Measurements from ENCODE around the gene PRMT2.
"Not testable (repeated sequence)": the region's sequence is repeated elsewhere in the genome, so short reads cannot be mapped to it uniquely, and the experiment has no call there.

The PRMT2 gene

DNA sequence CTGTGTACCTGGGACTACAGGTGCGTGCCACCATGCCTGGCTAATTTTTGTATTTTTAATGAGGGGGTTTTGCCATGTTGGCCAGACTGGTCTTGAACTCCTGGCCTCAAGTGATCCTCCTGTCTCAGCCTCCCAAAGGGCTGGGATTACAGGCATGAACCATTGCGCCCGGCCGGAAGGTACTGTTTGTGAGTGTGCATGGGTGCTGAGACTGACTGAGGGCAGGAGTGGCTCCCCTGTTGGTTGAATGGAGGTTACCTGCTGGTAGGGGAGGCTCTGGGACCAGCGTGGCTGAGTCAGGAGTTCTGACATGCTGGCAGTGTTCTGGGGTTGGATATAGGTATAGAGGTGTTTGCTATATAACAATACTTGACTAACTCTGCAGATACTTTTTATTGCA is 10.4 kb downstream of the PRMT2 start:
- DNase-seq = no peak

DNA sequence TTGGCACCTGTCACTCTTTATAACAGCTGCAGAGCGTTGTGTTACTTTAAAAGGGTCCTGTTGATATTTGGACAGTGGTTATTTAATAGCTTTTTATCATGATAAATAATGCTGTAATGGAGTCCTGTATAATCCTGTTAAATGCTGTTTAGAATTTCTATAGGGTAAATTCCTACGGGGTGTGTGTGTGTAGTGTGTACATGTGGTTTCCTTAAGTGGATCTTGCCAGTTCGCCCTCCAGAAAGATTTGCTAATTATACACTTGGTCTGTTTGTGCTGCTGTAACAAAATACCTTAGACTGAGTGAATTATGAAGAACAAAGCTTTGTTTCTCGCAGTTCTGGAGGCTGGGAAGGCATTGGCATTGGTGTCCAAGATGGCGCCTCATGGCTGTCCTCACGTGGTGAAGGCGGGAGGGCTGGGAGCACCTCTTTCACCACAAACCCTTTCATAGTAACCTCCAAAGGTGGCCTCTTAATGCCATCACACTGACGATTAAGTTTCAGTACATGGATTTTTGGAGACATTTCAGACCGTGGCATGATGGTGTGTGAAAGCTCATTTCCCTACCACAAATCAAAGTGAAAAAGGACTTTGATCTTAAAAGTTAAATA is 11.2 kb downstream of the PRMT2 start:
- DNase-seq = no peak

DNA sequence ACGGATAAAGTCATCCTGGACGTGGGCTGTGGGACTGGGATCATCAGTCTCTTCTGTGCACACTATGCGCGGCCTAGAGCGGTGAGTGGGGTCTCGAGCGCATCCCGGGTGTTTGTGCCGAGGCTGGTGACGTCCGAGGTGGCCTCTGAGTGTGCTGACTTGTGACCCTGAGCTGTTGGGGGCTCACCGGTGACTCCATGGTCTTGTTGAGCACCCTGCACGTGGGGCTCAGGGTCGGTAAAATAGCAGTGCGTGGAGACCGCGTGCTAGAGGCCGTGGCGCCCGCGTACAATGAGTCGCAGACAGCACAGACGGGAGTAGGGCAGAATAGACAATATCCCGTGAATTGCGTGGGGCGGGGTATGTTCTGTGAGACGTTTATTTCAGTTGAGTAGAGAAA is 13.1 kb downstream of the PRMT2 start:
- DNase-seq = no peak

DNA sequence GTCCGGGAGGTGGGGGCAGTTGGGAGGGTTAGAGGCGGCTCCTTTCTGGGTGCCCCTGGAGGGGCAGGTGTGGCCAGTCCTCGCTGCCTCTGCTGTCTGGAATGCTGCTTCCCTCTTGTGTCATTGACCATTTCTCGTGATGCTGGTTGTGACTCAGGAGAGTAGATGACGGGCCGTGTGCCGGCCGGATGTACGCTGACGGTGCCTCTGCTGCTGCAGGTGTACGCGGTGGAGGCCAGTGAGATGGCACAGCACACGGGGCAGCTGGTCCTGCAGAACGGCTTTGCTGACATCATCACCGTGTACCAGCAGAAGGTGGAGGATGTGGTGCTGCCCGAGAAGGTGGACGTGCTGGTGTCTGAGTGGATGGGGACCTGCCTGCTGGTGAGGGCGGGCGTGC is 13.9 kb downstream of the PRMT2 start:
- DNase-seq = no peak

DNA sequence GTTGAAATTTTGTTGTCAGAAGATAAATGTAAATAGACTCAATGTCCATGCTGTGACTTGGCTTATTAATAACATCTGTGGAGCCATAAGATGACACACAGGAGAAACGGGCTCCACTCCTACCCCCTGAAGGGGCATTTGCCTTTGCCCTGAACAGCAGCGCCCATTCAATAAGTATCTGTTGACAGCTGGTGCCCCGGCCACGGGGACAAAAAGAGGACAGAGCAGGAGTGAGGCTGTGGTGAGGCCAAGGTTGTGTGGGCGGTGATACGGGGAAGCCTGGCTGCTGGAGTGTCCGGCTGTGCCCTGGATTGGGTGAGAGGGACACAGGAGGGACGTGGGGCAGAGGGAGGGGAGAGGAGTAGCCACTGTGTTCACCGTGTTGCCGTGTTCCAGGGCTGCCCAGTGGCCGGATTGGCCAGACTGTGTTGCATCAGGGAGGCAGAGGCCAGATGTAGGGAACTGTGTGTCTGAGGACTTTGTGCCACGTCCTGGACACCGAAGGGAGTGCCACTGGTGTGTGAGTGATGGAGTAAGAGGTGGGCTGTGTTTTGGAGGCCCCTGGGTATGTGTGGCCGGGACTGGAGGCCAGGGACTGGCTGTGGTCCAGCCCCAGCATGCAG is 15.1 kb downstream of the PRMT2 start:
- no peak for DNase-seq

DNA sequence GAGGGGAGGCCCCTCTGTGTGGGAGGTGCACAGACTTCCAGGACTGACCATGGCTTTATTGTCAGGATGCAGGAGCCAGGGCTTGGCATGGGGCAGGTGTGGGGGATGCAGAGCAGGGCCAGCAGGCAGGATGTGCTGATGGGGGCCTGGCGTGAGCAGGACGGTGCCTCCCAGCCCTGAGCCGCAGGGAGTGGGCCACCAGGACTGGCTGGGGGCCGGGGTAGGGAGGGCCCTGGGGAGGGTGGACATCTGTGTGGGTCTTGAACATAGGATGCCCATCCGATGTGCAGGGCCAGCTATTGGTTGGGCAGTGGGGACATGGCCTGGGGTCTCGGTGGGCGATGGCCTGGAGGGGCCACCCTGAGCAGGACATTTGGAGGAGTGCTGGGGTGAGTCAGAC is 15.6 kb downstream of the PRMT2 start:
- DNase-seq = no peak

DNA sequence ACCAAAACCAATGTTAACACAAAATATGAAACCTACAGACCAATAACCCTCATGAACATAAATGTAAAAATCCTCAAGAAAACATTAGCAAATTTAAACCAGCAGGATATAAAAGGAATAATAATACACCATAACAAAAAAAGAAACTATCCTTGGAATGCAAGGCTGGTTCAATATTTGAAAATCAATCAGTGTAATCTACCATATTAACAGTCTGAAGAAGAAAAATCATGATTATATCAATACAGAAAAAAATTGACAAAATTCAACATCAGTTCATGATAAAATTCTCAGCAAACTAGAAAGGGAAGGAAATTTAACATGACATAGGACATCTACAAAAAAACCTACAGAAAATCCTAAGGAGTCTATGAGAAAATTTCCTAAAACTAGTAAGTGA is 19.8 kb downstream of the PRMT2 start:
- no peak for DNase-seq

DNA sequence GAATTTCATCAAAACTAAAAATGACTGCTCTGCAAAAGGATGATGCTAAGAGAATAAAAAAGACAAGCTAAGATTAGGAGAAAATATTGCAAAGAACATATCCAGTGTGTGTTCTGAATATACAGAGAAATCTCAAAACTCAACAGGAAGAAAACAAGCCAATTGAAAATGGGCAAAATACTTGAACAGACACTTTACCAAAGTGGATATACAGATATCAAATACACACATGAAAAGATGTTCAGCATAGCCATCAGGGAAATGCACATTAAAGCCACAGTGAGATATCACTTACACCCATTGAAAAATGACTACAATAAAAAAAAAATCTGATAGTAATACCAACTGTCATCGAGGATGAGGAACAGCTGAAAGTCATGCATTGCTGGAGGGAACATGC is 21.3 kb downstream of the PRMT2 start:
- DNase-seq = no peak

DNA sequence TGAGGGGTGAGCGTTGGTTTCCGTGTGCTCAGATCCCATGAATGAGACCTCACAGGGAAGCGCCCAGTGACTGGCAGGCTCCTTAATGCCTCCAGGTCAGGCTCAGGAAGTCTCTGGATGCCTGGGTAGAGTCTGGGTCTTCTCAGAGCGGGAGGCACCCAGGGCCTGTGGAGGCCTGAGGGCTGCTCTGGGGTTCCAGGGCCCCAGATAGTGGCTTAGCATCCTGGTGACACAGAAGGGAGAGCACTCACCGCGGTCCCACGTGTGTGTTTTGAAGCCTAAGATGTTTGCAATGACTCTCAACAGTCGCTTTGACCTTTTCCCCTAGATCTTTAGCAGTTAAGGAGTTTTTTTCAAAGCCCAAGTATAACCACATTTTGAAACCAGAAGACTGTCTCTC is 25.0 kb downstream of the PRMT2 start:
- DNase-seq = no peak

DNA sequence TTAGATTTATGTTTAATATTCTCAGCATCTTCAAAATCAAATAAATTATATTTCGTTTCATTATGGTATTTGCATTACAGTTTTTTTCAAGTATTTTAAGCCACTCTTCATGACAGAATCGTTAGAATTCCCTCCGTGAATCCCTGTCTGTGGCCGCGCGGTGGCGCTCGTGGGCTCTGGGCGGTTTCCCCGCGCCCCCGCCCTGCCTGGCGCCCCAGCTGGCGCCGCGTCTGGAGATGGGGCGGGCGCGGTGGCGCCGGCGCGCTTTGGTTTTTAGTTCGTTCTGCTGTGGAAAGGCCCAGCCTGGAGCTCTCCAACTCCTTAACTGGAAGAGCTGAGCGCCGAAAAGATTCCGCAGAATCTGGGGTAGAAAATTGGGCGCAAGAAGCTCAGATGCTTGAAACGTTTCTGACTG is 25.7 kb downstream of the PRMT2 start:
- DNase-seq = no peak

DNA sequence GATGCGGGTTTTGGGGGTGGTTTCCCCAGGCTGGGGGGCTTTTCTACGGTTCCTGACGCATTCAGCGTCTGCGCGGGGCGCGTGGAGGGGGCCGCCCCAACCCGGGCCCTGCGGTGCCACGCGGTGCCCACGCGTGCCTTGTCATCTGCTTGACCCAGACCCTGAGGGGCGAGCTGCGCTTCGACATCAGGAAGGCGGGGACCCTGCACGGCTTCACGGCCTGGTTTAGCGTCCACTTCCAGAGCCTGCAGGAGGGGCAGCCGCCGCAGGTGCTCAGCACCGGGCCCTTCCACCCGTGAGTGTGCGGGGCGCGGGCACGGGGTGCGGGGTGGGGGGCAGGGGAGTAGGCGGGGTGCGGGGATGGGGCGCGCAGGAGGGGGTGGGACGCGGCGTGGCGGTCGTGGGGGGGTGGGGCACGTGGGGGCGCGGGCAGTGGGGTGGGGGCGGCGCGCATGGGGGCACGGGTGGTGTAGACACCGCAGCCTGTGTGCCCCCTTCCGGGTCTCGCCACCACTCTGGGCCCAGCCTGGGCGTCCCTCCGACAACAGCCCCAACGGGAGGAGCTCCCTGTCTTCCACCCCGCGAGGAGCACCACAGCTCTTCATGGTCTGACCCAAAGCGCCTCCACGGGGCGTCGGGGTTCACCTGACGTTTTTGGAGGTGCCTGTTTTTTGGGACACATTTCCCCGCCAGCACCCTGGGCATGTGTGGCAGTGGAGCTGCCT is 26.3 kb downstream of the PRMT2 start:
- no peak for DNase-seq

DNA sequence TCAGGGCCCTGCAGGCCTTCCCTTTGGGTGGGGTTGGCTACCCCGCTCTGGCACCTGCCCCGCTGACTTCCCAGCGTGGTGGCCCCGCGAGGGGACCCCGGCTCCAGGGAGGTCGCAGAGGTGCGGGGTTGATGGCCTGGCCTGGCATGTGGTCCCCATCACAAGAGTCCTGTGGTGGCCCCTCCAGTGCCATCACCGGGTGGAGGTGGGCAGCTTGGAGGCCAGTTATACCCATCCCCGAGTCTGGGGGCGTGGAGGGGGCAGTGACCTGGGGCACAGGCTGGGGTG is 26.8 kb downstream of the PRMT2 start:
- DNase-seq = no peak

DNA sequence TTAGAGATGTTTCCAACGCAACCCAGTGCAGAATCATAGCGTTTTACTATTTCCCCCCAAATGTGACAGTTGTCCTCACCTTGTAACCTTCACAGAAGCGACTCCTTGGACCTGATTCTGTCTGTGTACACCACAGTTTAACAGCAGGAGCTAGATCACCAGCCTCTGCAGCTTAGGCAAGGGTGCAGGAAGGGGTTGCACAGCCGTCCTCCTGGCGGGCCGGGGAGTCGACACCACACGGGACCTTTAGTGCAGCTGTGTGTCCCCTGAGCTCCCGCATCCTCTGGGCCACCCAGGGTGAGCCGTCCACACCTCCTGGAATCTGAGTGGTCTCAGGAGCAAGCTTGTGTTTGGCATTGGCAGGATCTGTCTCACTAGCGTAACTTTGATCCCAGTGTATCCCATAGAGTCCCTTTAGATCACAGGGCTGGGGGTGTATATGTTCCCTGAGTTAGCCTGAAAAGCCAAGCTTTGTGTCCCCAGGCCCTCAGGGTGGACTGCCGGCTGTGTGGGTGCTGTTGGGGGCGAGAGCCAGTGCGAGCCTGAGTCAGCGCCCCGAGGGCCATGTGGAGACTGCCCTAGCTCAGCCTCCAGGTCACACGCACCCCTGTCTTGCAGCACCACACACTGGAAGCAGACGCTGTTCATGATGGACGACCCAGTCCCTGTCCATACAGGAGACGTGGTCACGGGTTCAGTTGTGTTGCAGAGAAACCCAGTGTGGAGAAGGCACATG is 27.5 kb downstream of the PRMT2 start:
- DNase-seq = no peak

DNA sequence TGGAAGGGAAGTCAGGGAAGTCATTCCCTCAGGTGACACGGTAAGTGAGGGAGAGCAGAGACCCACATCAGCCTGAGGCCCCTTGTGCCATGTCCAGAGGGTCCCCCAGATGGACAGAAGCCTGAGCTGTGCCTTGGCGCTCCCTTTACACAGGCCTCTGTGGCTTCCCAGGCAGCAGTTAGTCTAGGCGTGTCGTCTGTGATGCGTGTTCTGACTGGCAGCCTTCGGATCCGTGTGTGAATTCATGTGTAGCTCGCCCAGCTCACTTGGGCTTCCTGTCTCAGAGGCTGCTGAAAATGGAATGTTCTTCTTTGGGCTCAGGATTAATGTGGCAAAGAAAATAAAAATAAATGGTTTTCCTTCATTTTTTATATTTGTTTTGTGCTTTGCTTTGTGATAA is 28.3 kb downstream of the PRMT2 start:
- no peak for DNase-seq

DNA sequence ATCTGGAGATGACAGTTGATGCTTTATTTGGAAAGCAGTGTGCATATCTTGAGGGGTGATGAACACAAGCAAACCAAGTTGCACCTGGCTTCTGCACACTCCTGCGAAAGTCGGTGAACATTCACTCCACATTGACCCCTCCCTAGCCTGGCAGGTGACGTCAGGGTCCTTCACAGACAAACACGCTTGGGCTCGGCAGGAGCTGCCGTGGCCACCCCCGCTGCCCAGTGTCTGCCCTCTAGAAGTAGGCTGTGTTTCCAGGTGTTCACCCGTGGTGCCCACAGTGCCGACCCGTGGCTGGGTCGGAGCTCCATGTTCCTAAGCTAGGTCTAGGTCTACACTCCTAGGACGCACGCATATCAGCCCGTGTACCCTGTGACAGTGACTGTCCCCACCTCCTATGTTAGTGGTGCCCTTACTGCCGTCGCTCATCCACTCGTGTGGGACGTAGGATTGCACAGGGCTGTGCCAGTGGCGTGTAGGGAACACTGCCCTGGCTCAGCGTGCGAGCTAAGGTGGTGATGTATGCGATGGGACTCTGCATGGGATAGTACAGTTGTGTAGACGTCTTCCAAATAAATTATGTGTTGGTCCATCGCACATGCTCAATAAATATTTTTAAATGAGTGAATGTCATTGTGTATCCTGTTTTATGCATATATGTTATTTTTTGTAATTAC is 29.0 kb downstream of the PRMT2 start:
- DNase-seq = no peak

DNA sequence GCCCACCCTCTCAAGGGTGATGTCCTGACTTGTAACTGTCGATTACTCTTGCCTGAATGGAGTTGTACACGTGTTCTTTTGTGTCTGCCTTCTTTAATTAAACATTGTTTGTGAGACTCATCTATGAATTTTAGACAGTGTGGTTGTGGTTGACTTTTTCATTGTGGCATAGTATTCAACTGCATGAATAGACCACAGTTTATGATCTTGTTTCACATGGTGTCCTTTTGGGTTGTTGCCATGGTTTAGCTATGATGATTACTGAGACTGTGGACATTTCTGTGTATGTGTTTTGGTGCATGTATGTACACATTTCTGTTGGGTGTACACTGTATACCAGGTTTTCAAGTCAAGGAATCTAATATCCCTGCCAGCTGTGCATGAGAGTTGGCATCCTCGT is 30.1 kb downstream of the PRMT2 start:
- DNase-seq = no peak

DNA sequence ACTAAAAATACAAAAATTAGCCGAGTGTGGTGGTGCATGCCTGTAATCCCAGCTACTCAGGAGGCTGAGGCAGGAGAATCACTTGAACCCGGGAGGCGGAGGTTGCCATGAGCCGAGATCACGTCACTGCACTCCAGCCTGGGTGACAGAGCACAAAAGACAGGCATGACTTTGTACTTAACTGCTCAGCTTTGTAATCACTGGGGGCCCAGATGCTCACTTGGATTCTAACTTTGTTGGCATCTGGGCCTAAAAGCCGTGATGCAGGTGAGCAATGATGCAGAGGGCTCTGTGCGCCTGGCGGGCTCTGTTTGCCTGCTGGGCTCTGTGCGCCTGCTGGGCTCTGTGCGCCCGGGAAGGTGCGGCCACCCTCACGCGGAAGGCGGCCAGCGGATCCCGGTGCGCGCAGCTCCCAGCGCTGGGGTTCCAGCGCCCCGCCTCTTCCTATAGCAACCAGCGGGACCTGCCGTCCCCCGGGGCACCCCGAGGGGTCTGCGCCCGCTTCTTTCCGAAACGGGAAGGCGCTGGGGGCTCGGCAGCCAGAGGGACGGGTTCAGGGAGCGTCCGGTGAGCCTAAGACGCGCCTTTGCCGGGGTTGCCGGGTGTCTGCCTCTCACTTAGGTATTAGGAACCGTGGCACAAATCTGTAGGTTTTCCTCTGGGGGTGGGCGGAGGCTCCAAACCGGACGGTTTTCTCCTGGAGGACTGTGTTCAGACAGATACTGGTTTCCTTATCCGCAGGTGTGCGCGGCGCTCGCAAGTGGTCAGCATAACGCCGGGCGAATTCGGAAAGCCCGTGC is 31.7 kb downstream of the PRMT2 start:
- DNase-seq = no peak

DNA sequence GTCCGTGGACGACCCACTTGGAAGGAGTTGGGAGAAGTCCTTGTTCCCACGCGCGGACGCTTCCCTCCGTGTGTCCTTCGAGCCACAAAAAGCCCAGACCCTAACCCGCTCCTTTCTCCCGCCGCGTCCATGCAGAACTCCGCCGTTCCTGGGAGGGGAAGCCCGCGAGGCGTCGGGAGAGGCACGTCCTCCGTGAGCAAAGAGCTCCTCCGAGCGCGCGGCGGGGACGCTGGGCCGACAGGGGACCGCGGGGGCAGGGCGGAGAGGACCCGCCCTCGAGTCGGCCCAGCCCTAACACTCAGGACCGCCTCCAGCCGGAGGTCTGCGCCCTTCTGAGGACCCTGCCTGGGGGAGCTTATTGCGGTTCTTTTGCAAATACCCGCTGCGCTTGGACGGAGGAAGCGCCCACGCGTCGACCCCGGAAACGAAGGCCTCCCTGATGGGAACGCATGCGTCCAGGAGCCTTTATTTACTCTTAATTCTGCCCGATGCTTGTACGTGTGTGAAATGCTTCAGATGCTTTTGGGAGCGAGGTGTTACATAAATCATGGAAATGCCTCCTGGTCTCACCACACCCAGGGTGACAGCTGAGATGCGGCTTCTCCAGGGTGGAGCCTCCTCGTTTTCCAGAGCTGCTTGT is 32.4 kb downstream of the PRMT2 start:
- no peak for DNase-seq

DNA sequence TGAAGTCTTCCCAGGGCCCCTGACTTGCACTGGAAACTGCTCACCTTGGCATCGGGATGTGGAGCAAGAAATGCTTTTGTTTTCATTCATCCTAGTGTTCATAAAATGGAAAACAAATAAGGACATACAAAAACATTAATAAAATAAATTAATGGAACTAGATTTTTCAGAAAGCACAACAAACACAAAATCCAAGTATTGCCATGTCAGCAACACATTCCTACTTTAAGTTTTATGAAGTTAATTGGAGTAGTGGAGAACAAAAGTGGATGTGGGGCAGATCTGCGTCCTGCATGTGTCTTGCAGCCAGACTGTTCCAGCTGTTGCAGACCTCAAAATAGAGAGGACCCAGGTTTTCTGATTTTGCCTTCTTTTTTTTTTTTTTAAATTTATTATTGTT is 32.9 kb downstream of the PRMT2 start:
- DNase-seq = no peak

DNA sequence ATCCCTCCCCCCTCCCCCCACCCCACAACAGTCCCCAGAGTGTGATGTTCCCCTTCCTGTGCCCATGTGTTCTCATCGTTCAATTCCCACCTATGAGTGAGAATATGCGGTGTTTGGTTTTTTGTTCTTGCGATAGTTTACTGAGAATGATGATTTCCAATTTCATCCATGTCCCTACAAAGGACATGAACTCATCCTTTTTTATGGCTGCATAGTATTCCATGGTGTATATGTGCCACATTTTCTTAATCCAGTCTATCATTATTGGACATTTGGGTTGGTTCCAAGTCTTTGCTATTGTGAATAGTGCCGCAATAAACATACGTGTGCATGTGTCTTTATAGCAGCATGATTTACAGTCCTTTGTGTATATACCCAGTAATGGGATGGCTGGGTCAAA is 33.4 kb downstream of the PRMT2 start:
- DNase-seq = not testable (repeated sequence)

DNA sequence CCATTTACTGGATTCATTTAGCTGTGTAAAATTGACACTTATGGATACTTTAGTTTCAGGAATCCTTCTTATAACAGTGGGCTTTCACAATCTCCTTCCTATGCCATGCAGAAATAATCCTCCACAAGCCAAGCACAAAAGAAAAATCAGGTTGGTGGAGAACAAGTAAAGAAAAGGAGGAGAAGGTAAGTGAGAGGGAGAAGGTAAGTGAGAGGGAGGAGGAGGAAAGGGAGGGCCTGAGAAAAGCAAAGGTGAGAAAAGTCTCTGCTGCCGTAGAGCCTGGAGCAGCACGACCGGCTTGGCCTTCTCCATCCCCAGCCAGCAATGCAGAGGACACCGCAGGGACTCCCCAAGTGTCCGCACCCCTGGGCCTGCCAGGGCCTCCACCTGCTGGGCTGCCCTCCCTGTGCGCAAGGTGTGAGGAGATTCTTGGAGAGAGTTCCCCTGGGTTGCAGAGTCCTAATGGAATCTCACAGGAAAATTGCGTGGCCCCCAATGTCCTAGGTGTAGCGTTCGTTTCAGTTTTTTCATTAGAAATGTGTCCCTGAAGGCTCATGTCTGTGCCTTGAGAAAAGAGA is 39.0 kb downstream of the PRMT2 start:
- no peak for DNase-seq

Measured in activated effector memory CD4-positive, alpha-beta T cell treated with anti-CD3 and anti-CD28 coated beads, Interleukin-2, amount 50 U/mL, for 16 hours (primary cell).